Transverse colon (tissue), 4 donors: ENCODE results near the gene LRRC14B. TPM values are rescaled to one million over a fixed set of nuclear protein-coding genes. Genes with fewer than 3 reads are reported as not detected.

Experiments
- DNase-seq: peaks from one replicate; pipeline ENCODE4 v3.0.0-alpha.2; 2019
- H3K27ac ChIP-seq, 4 donors: fragments of 200-600 bp; sonication (generic); 2 replicates each; pipeline ENCODE4 v1.5.1; 2016 to 2018; ENCODE audit warnings: inconsistent platforms in 4 of 4
- H3K27me3 ChIP-seq: fragments of 200-600 bp; sonication (generic); 2 replicates; pipeline ENCODE4 v1.5.1; 2017; ENCODE audit warnings: inconsistent platforms
- H3K36me3 ChIP-seq, 4 donors: fragments of 200-600 bp; sonication (generic); 2 replicates each; pipeline ENCODE4 v1.5.1; 2017 to 2019; ENCODE audit warnings: inconsistent platforms in 4 of 4
- H3K4me1 ChIP-seq, 4 donors: fragments of 200-600 bp; sonication (generic); 2 replicates each; pipeline ENCODE4 v1.5.1; 2017 to 2020; ENCODE audit warnings: inconsistent platforms in 4 of 4
- H3K4me3 ChIP-seq, 4 donors: fragments of 200-600 bp; sonication (generic); 1 replicate in 1 of 4; 2 replicates in 3 of 4; pipeline versions ENCODE4 v1.5.1 to v1.6.1; 2017 to 2019; ENCODE audit warnings: inconsistent platforms in 4 of 4
- H3K9me3 ChIP-seq, 2 donors: fragments of 200-600 bp; sonication (generic); 2 replicates each; pipeline ENCODE4 v1.5.1; 2017 to 2019; ENCODE audit warnings: inconsistent platforms in 2 of 2
- EP300 ChIP-seq: sonication (generic); formaldehyde crosslinking; IDR thresholded peaks from one replicate; pipeline ENCODE4 v1.6.1; 2017; ENCODE audit warnings: antibody characterized with exemption, low read depth
- POLR2A ChIP-seq: fragments of 450-650 bp; IDR thresholded peaks from one replicate; pipeline ENCODE4 v1.6.1; 2016; ENCODE audit warnings: antibody characterized with exemption, mild to moderate bottlenecking, moderate library complexity
- POLR2AphosphoS5 ChIP-seq, 3 donors: sonication (generic); formaldehyde crosslinking; IDR thresholded peaks; one replicate each; pipeline ENCODE4 v1.6.1; 2016; ENCODE audit warnings: antibody characterized with exemption in 3 of 3
- WGBS, 2 donors: methylation state at CpG; one replicate each; pipeline ENCODE4 v1.1.5; 2018; ENCODE audit warnings: low coverage in 1 of 2; 5-methylcytosine and 5-hydroxymethylcytosine counted together
- in situ Hi-C, 4 donors: fragments of 200-750 bp; cut with MboI; loops; one replicate each; pipeline versions ENCODE4 v1.15.0 to v1.15.1; 2017; ENCODE audit warnings: low sequenced_read_pairs in 3 of 4, low pct_ligation_motif_present in 1 of 4, low pct_unique_long_range_greater_than_20kb in 1 of 4
- intact Hi-C: fragments of 100-400 bp; cut with DNase I; formaldehyde crosslinking; loops from one replicate; pipeline ENCODE4 v1.15.1; 2023; ENCODE audit warnings: low total_unique reads
- total RNA-seq, 4 donors: library from RNA; depleted of rRNA; stranded (reverse); fragments of >200 nt; gene quantifications; one replicate each; pipeline ENCODE4 v1.1.0, GENCODE V29; 2016
- TF ChIP-seq, protein P1 (sequence below), 5 experiments: fragments of 200-600 bp in 3 of 5; fragments of 450-650 bp in 2 of 5; sonication (generic) in 3 of 5; IDR thresholded peaks; 1 replicate in 2 of 5; 2 replicates in 3 of 5; pipeline ENCODE4 v1.5.1; 2016 to 2017; ENCODE audit warnings: antibody characterized with exemption in 5 of 5, inconsistent platforms in 3 of 5, mild to moderate bottlenecking in 2 of 5, moderate library complexity in 1 of 5

Gene LRRC14B
- total RNA-seq, 4 donors from 2014 or later: not detected

GRCh38 chr5:150746-151145 lies 40.5 kb upstream of the LRRC14B start:
- intact Hi-C loops (no loop called here), in situ Hi-C loops (no loop called here)
- no peaks in the 10 kb centered on the region for H3K4me1 ChIP-seq
- H3K36me3 ChIP-seq: no peaks in the 10 kb centered on the region
- peaks cover 17% of the 10 kb centered on the region in 2 donors for H3K9me3 ChIP-seq
- 79 to 87% methylated on average over 3 to 4 of the region's 4 CpGs for WGBS, 2 donors
- H3K27ac ChIP-seq: no peak overlapping the region
- no peaks in the 10 kb centered on the region for H3K27me3 ChIP-seq
- TF ChIP-seq POLR2A (no peak), POLR2AphosphoS5 (IDR thresholded peaks at IDR 0.05) (no peak), EP300 (no peak)
- TF ChIP-seq, protein P1, sequence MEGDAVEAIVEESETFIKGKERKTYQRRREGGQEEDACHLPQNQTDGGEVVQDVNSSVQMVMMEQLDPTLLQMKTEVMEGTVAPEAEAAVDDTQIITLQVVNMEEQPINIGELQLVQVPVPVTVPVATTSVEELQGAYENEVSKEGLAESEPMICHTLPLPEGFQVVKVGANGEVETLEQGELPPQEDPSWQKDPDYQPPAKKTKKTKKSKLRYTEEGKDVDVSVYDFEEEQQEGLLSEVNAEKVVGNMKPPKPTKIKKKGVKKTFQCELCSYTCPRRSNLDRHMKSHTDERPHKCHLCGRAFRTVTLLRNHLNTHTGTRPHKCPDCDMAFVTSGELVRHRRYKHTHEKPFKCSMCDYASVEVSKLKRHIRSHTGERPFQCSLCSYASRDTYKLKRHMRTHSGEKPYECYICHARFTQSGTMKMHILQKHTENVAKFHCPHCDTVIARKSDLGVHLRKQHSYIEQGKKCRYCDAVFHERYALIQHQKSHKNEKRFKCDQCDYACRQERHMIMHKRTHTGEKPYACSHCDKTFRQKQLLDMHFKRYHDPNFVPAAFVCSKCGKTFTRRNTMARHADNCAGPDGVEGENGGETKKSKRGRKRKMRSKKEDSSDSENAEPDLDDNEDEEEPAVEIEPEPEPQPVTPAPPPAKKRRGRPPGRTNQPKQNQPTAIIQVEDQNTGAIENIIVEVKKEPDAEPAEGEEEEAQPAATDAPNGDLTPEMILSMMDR (IDR thresholded peaks at IDR 0.05): no peak
- no peak overlapping the region for H3K4me3 ChIP-seq
- no peak for DNase-seq

- Histone ChIP-seq H3K36me3 (no peaks in the 10 kb centered on the region), H3K27me3 (no peaks in the 10 kb centered on the region), H3K9me3 (peaks cover 14 to 16% of the 10 kb centered on the region in 2 donors), H3K4me1 (no peaks in the 10 kb centered on the region), H3K4me3 (no peak overlapping the region), H3K27ac (no peak overlapping the region)
- WGBS, 2 donors: 88 to 93% methylated on average over 6 of the region's 6 CpGs
- no peak for DNase-seq
- in situ Hi-C loops (no loop called here), intact Hi-C loops (no loop called here)
- no peak for TF ChIP-seq POLR2A
- no peak for TF ChIP-seq EP300
- TF ChIP-seq POLR2AphosphoS5 (IDR thresholded peaks at IDR 0.05): no peak
- TF ChIP-seq, protein P1 (IDR thresholded peaks at IDR 0.05): no peak
Observed at GRCh38 chr5:152077-152476, 39.2 kb upstream of the LRRC14B start.

DNA sequence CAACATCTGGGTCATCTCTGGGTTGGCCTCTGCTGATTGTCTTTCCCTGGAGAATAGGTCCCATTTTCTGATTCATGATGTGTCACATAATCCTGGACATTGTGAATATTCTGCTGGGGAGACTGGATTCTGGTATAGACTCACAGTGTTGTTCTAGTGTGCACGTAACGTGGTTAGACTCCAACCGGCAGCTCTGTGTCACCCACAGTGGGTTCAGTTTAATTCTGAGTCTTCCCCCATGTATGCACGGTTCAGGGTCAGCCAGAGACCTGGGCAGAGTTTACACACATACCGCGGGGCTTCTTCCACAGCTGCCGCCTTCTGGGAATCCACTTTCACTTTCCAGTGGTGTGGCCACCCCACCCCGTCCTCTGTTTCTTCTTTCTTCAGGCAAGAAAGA lies 38.0 kb upstream of the LRRC14B start:
- intact Hi-C loops: no loop called here
- 45 to 73% methylated on average over 5 to 8 of the region's 8 CpGs for WGBS, 2 donors
- Histone ChIP-seq H3K36me3 (no peaks in the 10 kb centered on the region), H3K27me3 (no peaks in the 10 kb centered on the region), H3K9me3 (peaks cover 4 to 5% of the 10 kb centered on the region in 2 donors), H3K27ac (no peak overlapping the region), H3K4me1 (no peaks in the 10 kb centered on the region), H3K4me3 (no peak overlapping the region)
- TF ChIP-seq, protein P1 (IDR thresholded peaks at IDR 0.05): no peak
- TF ChIP-seq POLR2AphosphoS5 (IDR thresholded peaks at IDR 0.05) (no peak), POLR2A (no peak), EP300 (no peak)
- DNase-seq: no peak
- in situ Hi-C loops: no loop called here

- TF ChIP-seq, protein P1 (IDR thresholded peaks at IDR 0.05): no peak
- TF ChIP-seq EP300 (no peak), POLR2A (no peak), POLR2AphosphoS5 (IDR thresholded peaks at IDR 0.05) (no peak)
- in situ Hi-C loops (no loop called here), intact Hi-C loops (no loop called here)
- H3K4me3 ChIP-seq: no peak overlapping the region
- no peaks in the 10 kb centered on the region for H3K9me3 ChIP-seq
- no peaks in the 10 kb centered on the region for H3K27me3 ChIP-seq
- DNase-seq: no peak
- H3K36me3 ChIP-seq: no peaks in the 10 kb centered on the region
- no peak overlapping the region for H3K27ac ChIP-seq
- no peaks in the 10 kb centered on the region for H3K4me1 ChIP-seq
- WGBS, 2 donors: 40 to 69% methylated on average over 5 to 10 of the region's 10 CpGs
Observed at GRCh38 chr5:154236-154635, 37.1 kb upstream of the LRRC14B start.
